ENCODE results near the gene DOCK9. TPM values are rescaled to one million over a fixed set of nuclear protein-coding genes. Genes with fewer than 3 reads are reported as not detected.

Gene DOCK9
- total and polyA plus RNA-seq, 2 donors (not counting 1 experiment from before 2014, with no cell fraction given): 18.5 to 28.0 TPM

- Mint-ChIP-seq H3K9me3 (ENCODE audit: insufficient read depth) (no peaks in the 10 kb centered on the region), H3K27ac (no peak overlapping the region), H3K4me1 (peaks cover 2% of the 10 kb centered on the region), H3K4me3 (no peak overlapping the region), H3K27me3 (no peaks in the 10 kb centered on the region)
- Histone ChIP-seq H3K9ac (ENCODE audit: low read length) (no peak overlapping the region), H3K4me3 (ENCODE audit: control extremely low read depth in 1 of 5, extremely low read depth in 1 of 5, insufficient read depth in 1 of 5, low read depth in 2 of 5, low read length in 4 of 5) (no peak overlapping the region), H4K20me1 (ENCODE audit: control insufficient read depth, insufficient read depth, low read length, poor library complexity, severe bottlenecking) (no peaks in the 10 kb centered on the region), H3K4me1 (ENCODE audit: control insufficient read depth in 2 of 2, insufficient read depth in 2 of 2, low read length in 2 of 2) (peaks cover 0 to under 1% of the 10 kb centered on the region in 2 donors), H3K27me3 (replicated peaks in 1 of 4; ENCODE audit: control extremely low read depth in 1 of 4, control insufficient read depth in 3 of 4, insufficient read depth in 4 of 4, low read length in 3 of 4) (no peaks in the 10 kb centered on the region), H3K4me2 (replicated peaks; ENCODE audit: low read depth, low read length, poor library complexity, severe bottlenecking) (no peak overlapping the region), H2AFZ (ENCODE audit: insufficient read depth, low read depth, low read length, poor library complexity, severe bottlenecking) (no peak overlapping the region), H3K79me2 (ENCODE audit: control insufficient read depth, insufficient read depth, low read length) (no peaks in the 10 kb centered on the region), H3K9me3 (ENCODE audit: control extremely low read depth in 1 of 3, control insufficient read depth in 2 of 3, insufficient read depth in 1 of 3, low read length in 2 of 3) (peaks cover 0 to 17% (median 11%) of the 10 kb centered on the region in 3 donors), H3K27ac (ENCODE audit: low read length in 2 of 2) (no peak overlapping the region), H3K36me3 (replicated peaks in 1 of 2; ENCODE audit: control extremely low read depth in 1 of 2, control insufficient read depth in 1 of 2, extremely low read depth in 1 of 2, insufficient read depth in 2 of 2, low read length in 1 of 2) (peaks cover 0 to 15% of the 10 kb centered on the region in 2 experiments)
- TF ChIP-seq EZH2 (IDR thresholded peaks at IDR 0.05; ENCODE audit: borderline replicate concordance, insufficient read depth, low read depth, low read length, poor library complexity, severe bottlenecking) (no peak), CTCF (IDR thresholded peaks at IDR 0.05) (peak; percentile 27)
- ChIA-PET POLR2A (no interaction called here), CTCF (interaction anchor here (0.6 to 2.6 kb wide), 6 partner anchors 29 to 564 kb away, joined by 3 to 7 read pairs (median 3); no protein-coding TSS in a partner anchor)
- ATAC-seq (ENCODE audit: low read depth) (no peak), DNase-seq (no peak)
- WGBS (ENCODE audit: insufficient coverage): 92% methylated on average over 4 of the region's 6 CpGs
- intact Hi-C loops (cut with micrococcal nuclease): no loop called here
These were observed 108.3 kb downstream of the DOCK9 start for GRCh38 chr13:98869408-98870090.

- Histone ChIP-seq H3K4me1 (ENCODE audit: control insufficient read depth in 2 of 2, insufficient read depth in 2 of 2, low read length in 2 of 2) (no peaks in the 10 kb centered on the region), H3K36me3 (replicated peaks in 1 of 2; ENCODE audit: control extremely low read depth in 1 of 2, control insufficient read depth in 1 of 2, extremely low read depth in 1 of 2, insufficient read depth in 2 of 2, low read length in 1 of 2) (peaks cover 0 to 15% of the 10 kb centered on the region in 2 experiments), H3K27ac (ENCODE audit: low read length in 2 of 2) (no peak overlapping the region), H4K20me1 (ENCODE audit: control insufficient read depth, insufficient read depth, low read length, poor library complexity, severe bottlenecking) (no peaks in the 10 kb centered on the region), H3K79me2 (ENCODE audit: control insufficient read depth, insufficient read depth, low read length) (no peaks in the 10 kb centered on the region), H3K27me3 (replicated peaks in 1 of 4; ENCODE audit: control extremely low read depth in 1 of 4, control insufficient read depth in 3 of 4, insufficient read depth in 4 of 4, low read length in 3 of 4) (no peaks in the 10 kb centered on the region), H3K4me2 (replicated peaks; ENCODE audit: low read depth, low read length, poor library complexity, severe bottlenecking) (no peak overlapping the region), H2AFZ (ENCODE audit: insufficient read depth, low read depth, low read length, poor library complexity, severe bottlenecking) (no peak overlapping the region), H3K9ac (ENCODE audit: low read length) (no peak overlapping the region), H3K9me3 (ENCODE audit: control extremely low read depth in 1 of 3, control insufficient read depth in 2 of 3, insufficient read depth in 1 of 3, low read length in 2 of 3) (peaks cover 0 to 15% (median 10%) of the 10 kb centered on the region in 3 donors), H3K4me3 (ENCODE audit: control extremely low read depth in 1 of 5, extremely low read depth in 1 of 5, insufficient read depth in 1 of 5, low read depth in 2 of 5, low read length in 4 of 5) (no peak overlapping the region)
- no peak for DNase-seq
- no peaks in the 10 kb centered on the region for H3K4me1 Mint-ChIP-seq
- no peak overlapping the region for H3K4me3 Mint-ChIP-seq
- ChIA-PET POLR2A (no interaction called here), CTCF (interaction anchor here (0.6 to 2.6 kb wide), 3 partner anchors 31 to 1352 kb away, joined by 3 to 7 read pairs (median 3); no protein-coding TSS in a partner anchor)
- no peaks in the 10 kb centered on the region for H3K27me3 Mint-ChIP-seq
- ATAC-seq (ENCODE audit: low read depth): no peak
- no peak overlapping the region for H3K27ac Mint-ChIP-seq
- 92% methylated on average over 3 of the region's 3 CpGs for WGBS (ENCODE audit: insufficient coverage)
- intact Hi-C loops (cut with micrococcal nuclease): no loop called here
- H3K9me3 Mint-ChIP-seq (ENCODE audit: insufficient read depth): no peaks in the 10 kb centered on the region
- TF ChIP-seq CTCF (IDR thresholded peaks at IDR 0.05) (no peak), EZH2 (IDR thresholded peaks at IDR 0.05; ENCODE audit: borderline replicate concordance, insufficient read depth, low read depth, low read length, poor library complexity, severe bottlenecking) (no peak)
These were observed 108.9 kb downstream of the DOCK9 start for GRCh38 chr13:98868932-98869331.
